Epithelial cell of proximal tubule (primary cell): ENCODE measurements around the gene CAMTA1. TPM values are rescaled to one million over a fixed set of nuclear protein-coding genes. Genes with fewer than 3 reads are reported as not detected.

Experiments
- DNase-seq: peaks from one replicate; pipeline ENCODE4 v3.0.0-alpha.2; 2011; ENCODE audit warnings: low read depth
- H3K4me3 ChIP-seq: 2 replicates; pipeline ENCODE4 v1.5.1; 2011; ENCODE audit warnings: low read depth, mild to moderate bottlenecking, low read length
- CTCF ChIP-seq: conservative IDR thresholded peaks from 2 replicates; pipeline ENCODE4 v1.5.1; 2012; ENCODE audit warnings: low read depth, mild to moderate bottlenecking, low read length
- total RNA-seq: library from RNA; depleted of rRNA; stranded (reverse); fragments of >200 nt; gene quantifications from 2 replicates; pipeline ENCODE4 v1.2.3, GENCODE V29; 2015

Gene CAMTA1
- total RNA-seq, 1 donor from 2014 or later, result 79.2 TPM

GRCh38 chr1:7278827-7279765 lies 493.8 kb downstream of the CAMTA1 start:
- no peak overlapping the region for H3K4me3 ChIP-seq
- DNase-seq, result no peak
- no peak for TF ChIP-seq CTCF

GRCh38 chr1:7279769-7280168 lies 494.5 kb downstream of the CAMTA1 start:
- H3K4me3 ChIP-seq, result no peak overlapping the region
- DNase-seq, result no peak

GRCh38 chr1:7280347-7280960 lies 495.2 kb downstream of the CAMTA1 start:
- TF ChIP-seq CTCF, result no peak
- DNase-seq, result no peak

More at GRCh38 chr1:7279769-7280168, 494.5 kb downstream of the CAMTA1 start:
- TF ChIP-seq CTCF, result no peak

GRCh38 chr1:7281821-7282220 lies 496.6 kb downstream of the CAMTA1 start:
- no peak for TF ChIP-seq CTCF
- no peak overlapping the region for H3K4me3 ChIP-seq
- DNase-seq, result no peak

More at GRCh38 chr1:7280347-7280960, 495.2 kb downstream of the CAMTA1 start:
- no peak overlapping the region for H3K4me3 ChIP-seq

DNA sequence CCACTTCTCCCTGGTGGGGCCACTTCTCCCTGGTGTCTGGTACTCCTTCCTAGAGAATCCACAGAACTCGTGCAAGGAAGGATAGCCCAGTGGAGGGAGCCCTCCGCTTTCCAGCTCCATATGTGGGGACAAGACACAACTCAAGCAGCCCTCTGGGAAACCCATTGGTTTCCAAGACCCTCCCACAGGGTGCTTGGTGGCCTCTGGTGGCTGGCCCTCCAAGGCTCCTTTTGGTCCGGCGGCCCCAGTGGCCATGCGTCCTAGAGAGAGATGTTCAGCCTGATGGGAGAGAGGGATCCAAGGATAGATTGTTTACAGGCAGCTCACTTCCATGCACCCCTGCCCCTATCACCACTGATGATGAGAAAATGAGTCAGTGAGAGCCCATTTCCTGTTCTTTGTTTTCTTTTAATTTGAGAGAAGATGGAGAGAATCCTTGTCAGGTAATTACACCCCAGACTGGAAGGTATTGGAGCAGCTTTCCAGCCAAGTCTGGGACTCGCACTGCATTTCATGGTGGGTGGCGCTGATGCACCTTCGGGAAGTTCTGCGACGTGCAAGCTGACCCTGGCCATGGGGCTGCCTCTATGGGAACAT lies 499.7 kb downstream of the CAMTA1 start:
- H3K4me3 ChIP-seq, result no peak overlapping the region
- no peak for TF ChIP-seq CTCF
- no peak for DNase-seq

GRCh38 chr1:7285856-7286454 lies 500.7 kb downstream of the CAMTA1 start:
- TF ChIP-seq CTCF, result no peak
- no peak for DNase-seq
- no peak overlapping the region for H3K4me3 ChIP-seq
